CD8-positive, alpha-beta memory T cell (primary cell): Measurements from ENCODE around the gene KRT35. TPM values are rescaled to one million over a fixed set of nuclear protein-coding genes. Genes with fewer than 3 reads are reported as not detected.

ENCODE experiments used
- CTCF ChIA-PET: fragments of 350-600 bp; sonication (Branson Sonifier 250); formaldehyde crosslinking; loops from one replicate; lab custom pipeline; 2021; ENCODE audit warnings: antibody characterized with exemption; lab: Charles Lee
- POLR2A ChIA-PET: fragments of 350-600 bp; sonication (Branson Sonifier 250); formaldehyde crosslinking; loops from one replicate; lab custom pipeline; 2021; ENCODE audit warnings: antibody characterized with exemption; lab: Charles Lee
- DNase-seq, 5 donors: peaks; one replicate each; pipeline versions ENCODE4 v3.0.0 to v3.0.0-alpha.2; 2020 to 2022; ENCODE audit warnings: mixed read lengths in 1 of 5
- H3K27ac ChIP-seq: one replicate; pipeline ENCODE4 v1.7.0; 2013; ENCODE audit warnings: low read depth, mild to moderate bottlenecking, low read length, moderate library complexity
- H3K27me3 ChIP-seq: 2 replicates; pipeline ENCODE4 v1.7.0; 2013; ENCODE audit warnings: low read length, mild to moderate bottlenecking; ENCODE audit not compliant: insufficient read depth, poor library complexity, severe bottlenecking
- H3K36me3 ChIP-seq: 2 replicates; pipeline ENCODE4 v1.7.0; 2013; ENCODE audit warnings: mild to moderate bottlenecking, low read length, moderate library complexity; ENCODE audit not compliant: insufficient read depth
- H3K4me1 ChIP-seq: 2 replicates; pipeline ENCODE4 v1.7.0; 2013; ENCODE audit warnings: mild to moderate bottlenecking, low read length, moderate library complexity; ENCODE audit not compliant: insufficient read depth
- H3K4me3 ChIP-seq: 2 replicates; pipeline ENCODE4 v1.7.0; 2013; ENCODE audit warnings: mild to moderate bottlenecking, low read length
- H3K9me3 ChIP-seq: 2 replicates; pipeline ENCODE4 v1.7.0; 2013; ENCODE audit warnings: mild to moderate bottlenecking, low read length
- H3K27ac Mint-ChIP-seq, 8 donors: one replicate each; pipeline ENCODE4 v1.8.0; 2020 to 2021; ENCODE audit warnings: mixed read lengths in 8 of 8, mild to moderate bottlenecking in 6 of 8, inconsistent platforms in 3 of 8, moderate library complexity in 3 of 8
- H3K27me3 Mint-ChIP-seq, 2 donors: one replicate each; pipeline ENCODE4 v1.8.0; 2020 to 2021; ENCODE audit warnings: mixed read lengths in 2 of 2, mild to moderate bottlenecking in 1 of 2, moderate library complexity in 1 of 2
- H3K36me3 Mint-ChIP-seq, 3 donors: one replicate each; pipeline ENCODE4 v1.8.0; 2020 to 2021; ENCODE audit warnings: mixed read lengths in 3 of 3, inconsistent platforms in 1 of 3, mild to moderate bottlenecking in 1 of 3
- H3K4me1 Mint-ChIP-seq, 3 donors: one replicate each; pipeline ENCODE4 v1.8.0; 2020 to 2021; ENCODE audit warnings: mixed read lengths in 3 of 3, inconsistent platforms in 1 of 3, mild to moderate bottlenecking in 1 of 3
- H3K4me3 Mint-ChIP-seq, 7 donors: one replicate each; pipeline ENCODE4 v1.8.0; 2020 to 2021; ENCODE audit warnings: mixed read lengths in 7 of 7, mild to moderate bottlenecking in 6 of 7, moderate library complexity in 4 of 7, inconsistent platforms in 2 of 7
- H3K9me3 Mint-ChIP-seq, 5 donors: one replicate each; pipeline ENCODE4 v1.8.0; 2020 to 2022; ENCODE audit warnings: mixed read lengths in 5 of 5, mild to moderate bottlenecking in 3 of 5, moderate library complexity in 2 of 5, inconsistent platforms in 1 of 5
- polyA plus RNA-seq: library from polyadenylated mRNA; unstranded; fragments of 300-500 nt; fragmentation: Illumina TruSeq; gene quantifications from one replicate; pipeline ENCODE4 v1.2.3, GENCODE V29; 2021
- total RNA-seq, 2 experiments: library from RNA; stranded (reverse); gene quantifications; one replicate each; pipeline ENCODE4 v1.2.3, GENCODE V29; 2021

KRT35 gene
- total and polyA plus RNA-seq, 3 experiments from 2014 or later = not detected

DNA sequence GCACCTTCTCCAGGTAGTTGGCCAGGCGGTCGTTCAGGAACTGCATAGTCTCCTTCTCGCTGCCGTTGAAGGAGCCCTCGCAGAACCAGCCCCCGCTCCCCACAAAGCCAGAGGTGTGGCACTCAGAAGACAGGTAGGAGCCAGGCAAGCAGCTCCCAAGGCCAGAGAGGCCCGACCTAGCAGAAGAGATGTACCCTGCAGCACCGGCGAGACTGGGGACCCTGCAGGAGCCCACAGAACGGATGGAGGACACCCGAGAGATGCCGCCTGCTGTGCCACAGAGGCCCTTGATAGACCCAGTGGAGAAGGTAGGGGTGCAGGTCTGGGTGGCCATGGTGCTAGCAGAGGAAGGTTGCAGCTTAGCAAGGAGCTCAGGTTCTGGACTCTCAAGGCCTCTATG, 8.6 kb upstream of the KRT35 start, which contains the start of gene KRT36:
Gene KRT36 (minus strand): TSS at position 380 of the 400 bp plus-strand sequence. CDS start 46 bp downstream, at position 334.
- Histone ChIP-seq H3K4me1 (no peaks in the 10 kb centered on the region), H3K9me3 (no peaks in the 10 kb centered on the region), H3K36me3 (no peaks in the 10 kb centered on the region), H3K27me3 (no peaks in the 10 kb centered on the region), H3K27ac (no peak within 1 kb of the TSS), H3K4me3 (no peak within 1 kb of the TSS)
- peak within 1 kb of the TSS in 1 of 7 donors; percentile 20 for H3K4me3 Mint-ChIP-seq
- peaks cover 3 to 7% of the 10 kb centered on the region in 2 donors for H3K27me3 Mint-ChIP-seq
- ChIA-PET CTCF (interaction anchor here (1.0 kb wide), 1 partner anchor 158 kb away, joined by 3 read pairs; no protein-coding TSS in a partner anchor), POLR2A (no interaction called here)
- H3K36me3 Mint-ChIP-seq = no peaks in the 10 kb centered on the region
- H3K4me1 Mint-ChIP-seq = peaks cover 8 to 11% (median 9%) of the 10 kb centered on the region in 3 donors
- no peaks in the 10 kb centered on the region for H3K9me3 Mint-ChIP-seq
- peak within 1 kb of the TSS in 5 of 8 donors; percentile 38 to 67 (median 46) for H3K27ac Mint-ChIP-seq
- DNase-seq = no peak

DNA sequence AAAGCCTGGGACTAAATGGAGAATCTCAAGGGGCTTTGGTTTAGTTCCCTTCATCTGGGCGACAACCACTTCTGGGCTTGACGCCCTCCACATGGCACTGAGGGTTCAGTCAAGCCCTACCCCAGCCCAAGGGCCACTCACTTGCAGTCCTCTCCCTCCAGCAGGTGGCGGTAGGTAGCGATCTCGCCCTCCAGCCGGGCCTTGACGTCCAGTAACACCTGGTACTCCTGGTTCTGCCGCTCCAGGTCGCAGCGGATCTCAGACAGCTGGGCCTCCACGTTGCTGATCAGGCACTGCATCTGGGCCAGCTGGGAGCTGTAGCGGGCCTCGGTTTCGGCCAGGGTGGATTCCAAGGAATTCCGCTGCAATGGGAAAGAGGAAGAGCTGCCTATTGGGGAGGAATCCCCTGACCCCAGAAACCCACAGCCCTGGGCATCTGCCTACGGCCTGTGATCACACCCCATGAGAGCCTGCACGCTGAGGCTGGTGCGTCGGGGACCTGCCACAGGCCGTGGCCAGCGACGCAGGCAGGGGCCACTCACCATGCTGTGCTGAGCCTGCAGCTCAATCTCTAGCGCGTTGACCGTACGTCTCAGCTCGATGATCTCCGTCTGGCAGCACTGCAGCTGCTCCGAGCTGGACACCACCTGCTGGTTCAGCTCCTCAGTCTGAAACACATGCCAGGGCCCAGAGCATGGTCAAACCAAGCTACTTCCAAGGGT, 6.0 kb upstream of the KRT35 start:
- ChIA-PET POLR2A (no interaction called here), CTCF (interaction anchor here (1.4 kb wide), 1 partner anchor 106 kb away, joined by 3 read pairs; no protein-coding TSS in a partner anchor)
- peak overlapping the region in 1 of 8 donors; percentile 75 for H3K27ac Mint-ChIP-seq
- Histone ChIP-seq H3K4me3 (no peak overlapping the region), H3K36me3 (no peaks in the 10 kb centered on the region), H3K9me3 (no peaks in the 10 kb centered on the region), H3K27ac (no peak overlapping the region), H3K27me3 (no peaks in the 10 kb centered on the region), H3K4me1 (no peaks in the 10 kb centered on the region)
- peaks cover 3 to 11% of the 10 kb centered on the region in 2 donors for H3K27me3 Mint-ChIP-seq
- DNase-seq = peak in 1 of 5 donors; percentile 8
- no peaks in the 10 kb centered on the region for H3K36me3 Mint-ChIP-seq
- peaks cover 8 to 11% (median 9%) of the 10 kb centered on the region in 3 donors for H3K4me1 Mint-ChIP-seq
- no peak overlapping the region for H3K4me3 Mint-ChIP-seq
- H3K9me3 Mint-ChIP-seq = no peaks in the 10 kb centered on the region

DNA sequence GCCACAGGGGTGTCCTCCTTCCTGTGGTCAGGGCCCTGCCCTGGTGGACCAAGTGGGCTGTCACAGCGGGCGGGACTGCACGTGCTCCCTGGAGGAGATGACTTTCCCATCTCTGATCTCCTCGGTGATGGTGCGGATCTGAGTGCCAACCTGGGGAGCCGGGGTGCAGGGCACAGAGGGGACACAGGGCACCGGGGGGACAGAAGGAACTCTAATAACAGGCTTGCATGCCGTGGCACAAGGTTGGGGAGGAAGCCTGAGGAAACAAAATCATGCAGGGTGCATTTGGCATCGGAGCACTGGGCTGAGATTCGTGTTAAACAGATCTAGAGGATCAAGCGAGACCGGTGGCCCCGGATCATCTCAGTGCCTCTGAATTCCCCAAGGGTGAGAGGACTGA, 5.4 kb upstream of the KRT35 start:
- H3K4me1 Mint-ChIP-seq = peaks cover 8 to 11% (median 9%) of the 10 kb centered on the region in 3 donors
- H3K4me3 ChIP-seq = no peak overlapping the region
- no peak for DNase-seq
- ChIA-PET CTCF (interaction anchor here (1.4 kb wide), 1 partner anchor 105 kb away, joined by 3 read pairs; no protein-coding TSS in a partner anchor), POLR2A (no interaction called here)
- no peak overlapping the region for H3K4me3 Mint-ChIP-seq
- no peak overlapping the region for H3K27ac ChIP-seq
- H3K9me3 Mint-ChIP-seq = no peaks in the 10 kb centered on the region
- no peak overlapping the region for H3K27ac Mint-ChIP-seq
- no peaks in the 10 kb centered on the region for H3K27me3 ChIP-seq
- H3K27me3 Mint-ChIP-seq = peaks cover 3 to 11% of the 10 kb centered on the region in 2 donors
- H3K36me3 ChIP-seq = no peaks in the 10 kb centered on the region
- no peaks in the 10 kb centered on the region for H3K9me3 ChIP-seq
- no peaks in the 10 kb centered on the region for H3K36me3 Mint-ChIP-seq
- H3K4me1 ChIP-seq = no peaks in the 10 kb centered on the region

DNA sequence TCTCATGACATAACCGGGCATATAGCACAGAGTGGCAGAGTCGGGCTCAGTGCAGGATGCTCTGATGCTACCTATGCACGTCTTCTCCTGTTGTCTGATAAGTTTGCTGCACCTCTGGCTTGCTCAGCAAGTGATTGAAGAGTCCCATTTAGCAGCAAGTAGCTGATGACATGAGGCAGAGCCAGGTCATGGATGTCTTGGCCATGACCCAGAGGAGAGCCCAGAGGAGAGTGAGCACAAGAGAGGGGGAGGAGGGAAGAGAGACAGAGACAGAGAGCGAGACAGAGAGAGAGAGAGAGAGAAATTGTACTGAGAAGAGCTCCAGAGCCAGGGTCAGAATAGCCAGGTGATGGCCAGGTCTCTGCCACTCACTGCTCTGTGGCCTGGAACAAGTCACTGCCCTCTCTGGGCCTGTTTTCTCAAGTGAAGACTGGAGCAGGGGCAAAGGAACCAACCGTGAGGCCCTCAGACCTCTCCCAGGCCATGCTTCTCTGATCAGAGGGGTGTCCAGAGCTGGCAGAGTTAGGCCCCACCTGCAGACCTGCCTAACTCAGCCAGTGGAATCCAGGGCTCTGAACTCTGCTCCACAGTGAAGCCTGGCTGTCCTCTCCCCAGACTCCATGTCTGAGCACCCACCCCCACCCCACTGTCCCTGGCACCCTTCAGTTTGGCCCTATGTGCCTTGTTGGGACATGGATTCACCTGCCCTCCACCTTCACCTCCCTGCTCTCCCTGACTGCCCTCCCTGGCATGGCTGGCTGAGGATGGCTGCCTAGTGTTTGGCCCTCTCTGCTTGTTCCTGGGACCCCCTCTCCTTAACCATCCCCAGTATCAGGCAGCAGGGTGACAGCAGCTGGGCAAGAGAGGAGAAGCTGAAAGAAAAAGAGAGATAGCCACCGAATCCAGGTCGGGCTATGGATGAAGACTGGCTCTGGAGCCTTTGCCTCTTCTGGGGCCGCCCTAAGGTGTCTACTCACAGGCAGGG, 4.3 kb upstream of the KRT35 start:
- H3K36me3 Mint-ChIP-seq = no peaks in the 10 kb centered on the region
- H3K9me3 ChIP-seq = no peaks in the 10 kb centered on the region
- H3K4me1 ChIP-seq = no peaks in the 10 kb centered on the region
- CTCF ChIA-PET = no interaction called here
- H3K4me3 Mint-ChIP-seq = no peak overlapping the region
- H3K4me1 Mint-ChIP-seq = peaks cover 2 to 4% (median 2%) of the 10 kb centered on the region in 3 donors
- no peak overlapping the region for H3K27ac ChIP-seq
- no peaks in the 10 kb centered on the region for H3K36me3 ChIP-seq
- no peaks in the 10 kb centered on the region for H3K9me3 Mint-ChIP-seq
- H3K4me3 ChIP-seq = no peak overlapping the region
- peaks cover 3 to 11% of the 10 kb centered on the region in 2 donors for H3K27me3 Mint-ChIP-seq
- peak overlapping the region in 2 of 8 donors; percentile 58 to 93 for H3K27ac Mint-ChIP-seq
- POLR2A ChIA-PET = no interaction called here
- H3K27me3 ChIP-seq = no peaks in the 10 kb centered on the region
- DNase-seq = no peak

DNA sequence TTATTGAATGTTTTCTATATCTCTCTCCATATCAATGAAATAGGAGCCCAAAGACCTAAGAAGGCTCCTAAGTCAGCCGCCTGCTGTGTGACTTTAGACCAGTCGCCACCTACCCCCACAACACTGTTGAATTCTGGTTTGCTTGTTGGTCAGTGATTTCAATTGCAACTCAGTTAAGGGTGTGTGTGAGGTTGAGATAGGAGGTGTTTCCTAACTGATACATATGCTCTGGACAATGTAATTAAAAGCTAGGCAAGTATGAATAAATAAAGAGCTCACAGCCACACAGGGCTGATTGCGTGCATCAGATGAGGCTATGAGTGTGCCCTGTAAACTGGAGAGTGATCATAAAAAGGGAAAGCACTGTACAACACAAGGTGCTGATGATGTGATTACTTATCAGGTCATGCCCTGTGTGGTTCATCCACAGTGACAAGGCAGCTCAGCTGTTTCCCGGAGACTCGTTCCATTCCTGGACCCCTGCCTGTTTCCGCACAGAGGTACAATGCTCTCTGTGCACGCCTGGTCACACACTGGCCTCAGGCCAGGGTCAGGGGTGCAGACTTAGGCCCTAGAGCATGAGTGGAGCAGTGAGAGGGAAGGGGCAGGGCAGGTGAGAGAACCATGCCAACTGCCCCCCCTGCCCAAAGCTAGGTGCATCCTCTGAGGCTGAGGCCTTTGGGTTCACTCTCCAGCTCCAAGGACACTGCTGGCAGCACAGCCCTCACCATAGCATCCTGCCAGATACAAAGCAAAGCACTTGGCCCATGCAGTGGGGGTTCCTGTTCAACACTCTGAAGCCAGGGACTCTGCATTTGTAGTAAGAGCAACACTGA, 3.3 kb upstream of the KRT35 start:
- Mint-ChIP-seq H3K9me3 (no peaks in the 10 kb centered on the region), H3K36me3 (no peaks in the 10 kb centered on the region)
- CTCF ChIA-PET = interaction anchor here (0.6 kb wide), 1 partner anchor 358 kb away, joined by 3 read pairs; no protein-coding TSS in a partner anchor

DNA sequence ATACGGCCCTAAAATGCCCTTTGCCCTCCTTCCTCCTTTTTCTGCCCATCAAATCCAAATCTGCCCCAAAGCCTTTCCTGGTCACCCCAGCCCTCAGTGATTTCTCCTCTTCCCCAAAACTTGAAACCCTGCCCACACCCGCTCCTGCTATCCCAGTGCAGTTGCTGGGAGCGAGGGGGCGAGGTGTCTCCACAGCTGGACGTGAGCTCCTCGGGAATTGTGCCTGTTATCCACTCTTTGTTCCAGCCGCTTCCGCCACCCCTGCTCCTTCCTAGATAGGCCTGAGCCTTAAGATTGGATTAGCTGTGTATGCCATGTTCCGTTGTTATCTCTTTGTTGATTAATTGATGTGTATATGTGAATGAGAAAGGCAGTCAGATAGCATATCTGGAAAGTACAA, 2.6 kb upstream of the KRT35 start:
- Histone ChIP-seq H3K9me3 (no peaks in the 10 kb centered on the region), H3K27me3 (no peaks in the 10 kb centered on the region), H3K4me1 (no peaks in the 10 kb centered on the region), H3K27ac (no peak overlapping the region), H3K36me3 (no peaks in the 10 kb centered on the region), H3K4me3 (no peak overlapping the region)
- Mint-ChIP-seq H3K27ac (peak overlapping the region in 3 of 8 donors; percentile 34 to 95 (median 53)), H3K36me3 (no peaks in the 10 kb centered on the region), H3K4me3 (no peak overlapping the region), H3K9me3 (no peaks in the 10 kb centered on the region), H3K27me3 (peaks cover 3 to 8% of the 10 kb centered on the region in 2 donors), H3K4me1 (no peaks in the 10 kb centered on the region)
- POLR2A ChIA-PET = no interaction called here
- CTCF ChIA-PET = interaction anchor here (0.6 kb wide), 1 partner anchor 357 kb away, joined by 3 read pairs; no protein-coding TSS in a partner anchor
- DNase-seq = no peak

More for the DNA sequence above, 3.3 kb upstream of the KRT35 start:
- Histone ChIP-seq H3K36me3 (no peaks in the 10 kb centered on the region), H3K4me3 (no peak overlapping the region), H3K9me3 (no peaks in the 10 kb centered on the region), H3K27me3 (no peaks in the 10 kb centered on the region), H3K4me1 (no peaks in the 10 kb centered on the region), H3K27ac (no peak overlapping the region)
- H3K4me3 Mint-ChIP-seq = no peak overlapping the region
- H3K4me1 Mint-ChIP-seq = no peaks in the 10 kb centered on the region
- POLR2A ChIA-PET = no interaction called here
- no peak for DNase-seq
- peaks cover 3 to 11% of the 10 kb centered on the region in 2 donors for H3K27me3 Mint-ChIP-seq
- peak overlapping the region in 1 of 8 donors; percentile 50 for H3K27ac Mint-ChIP-seq

DNA sequence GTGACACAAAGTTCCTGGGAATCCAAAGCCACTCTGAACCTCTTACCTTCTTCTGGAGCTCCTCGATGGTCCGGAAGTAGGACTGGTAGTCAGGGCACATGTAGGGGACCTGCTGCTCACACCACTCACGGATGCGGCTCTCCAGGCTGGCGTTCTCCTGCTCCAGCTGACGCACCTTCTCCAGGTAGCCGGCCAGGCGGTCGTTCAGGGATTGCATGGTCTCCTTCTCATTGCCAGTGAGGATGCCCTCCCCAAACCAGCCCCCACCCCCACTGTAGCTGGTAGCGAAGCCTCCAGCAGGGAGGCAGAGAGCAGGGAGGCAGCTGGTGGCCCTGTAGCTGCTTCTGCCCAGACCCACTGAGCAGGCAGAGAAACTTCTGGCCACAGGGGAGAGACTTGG, 370 bp downstream of the KRT35 start:
- Mint-ChIP-seq H3K27me3 (peaks cover 0 to 3% of the 10 kb centered on the region in 2 donors), H3K4me3 (no peak overlapping the region), H3K27ac (no peak overlapping the region), H3K9me3 (no peaks in the 10 kb centered on the region), H3K4me1 (no peaks in the 10 kb centered on the region), H3K36me3 (no peaks in the 10 kb centered on the region)
- Histone ChIP-seq H3K27me3 (no peaks in the 10 kb centered on the region), H3K27ac (no peak overlapping the region), H3K36me3 (no peaks in the 10 kb centered on the region), H3K4me1 (no peaks in the 10 kb centered on the region), H3K9me3 (no peaks in the 10 kb centered on the region), H3K4me3 (no peak overlapping the region)
- DNase-seq = no peak
- ChIA-PET CTCF (no interaction called here), POLR2A (no interaction called here)
